ENCODE measurements around the gene BNIPL. TPM values are rescaled to one million over a fixed set of nuclear protein-coding genes. Genes with fewer than 3 reads are reported as not detected.
A peak's percentile ranks its signal among the peaks of the same experiment; 100 is the strongest.

BNIPL gene
- 1 to 10 TPM in 1 of 3 donors, under 1 TPM in 2; 0.41 to 1.1 (median 0.63) TPM for total RNA-seq
- long read RNA-seq, donor 1: 0 reads
- long read RNA-seq, donor 2: 0 reads

GRCh38 chr1:151036356-151036755 is at the start of gene BNIPL:
Gene BNIPL, plus strand, starts transcription at chr1:151036586. Its CDS starts 140 bp downstream, at chr1:151036726.
- ATAC-seq (no peak), DNase-seq (no peak)
- Histone ChIP-seq H3K9me3 (no peaks in the 10 kb centered on the region), H3K36me3 (ENCODE audit: low read depth) (peaks cover 4% of the 10 kb centered on the region), H3K4me3 (no peak within 1 kb of the TSS), H3K4me1 (ENCODE audit: low read depth) (no peaks in the 10 kb centered on the region)
- no peak for TF ChIP-seq CTCF (IDR thresholded peaks at IDR 0.05)
- intact Hi-C loops (cut with DNase I, micrococcal nuclease): loop anchor here in 1 of 2 donors (5.0 kb wide), 1 partner anchor 46 kb away; no protein-coding TSS in a partner anchor

GRCh38 chr1:150987924-150988323 is 48.5 kb upstream of the BNIPL start:
- H3K4me3 ChIP-seq: no peak overlapping the region
- H3K9me3 ChIP-seq: no peaks in the 10 kb centered on the region
- TF ChIP-seq CTCF (IDR thresholded peaks at IDR 0.05): no peak
- no peaks in the 10 kb centered on the region for H3K4me1 ChIP-seq (ENCODE audit: low read depth)
- no peaks in the 10 kb centered on the region for H3K36me3 ChIP-seq (ENCODE audit: low read depth)
- intact Hi-C loops (cut with DNase I, micrococcal nuclease): no loop called here
- ATAC-seq: no peak
- no peak for DNase-seq

GRCh38 chr1:150992626-150993025 is 43.8 kb upstream of the BNIPL start:
- intact Hi-C loops (cut with DNase I, micrococcal nuclease): no loop called here
- Histone ChIP-seq H3K36me3 (ENCODE audit: low read depth) (peaks cover 3% of the 10 kb centered on the region), H3K4me1 (ENCODE audit: low read depth) (no peaks in the 10 kb centered on the region), H3K9me3 (no peaks in the 10 kb centered on the region), H3K4me3 (no peak overlapping the region)
- ATAC-seq (no peak), DNase-seq (no peak)
- no peak for TF ChIP-seq CTCF (IDR thresholded peaks at IDR 0.05)

GRCh38 chr1:150994248-150994647 is 42.1 kb upstream of the BNIPL start:
- Histone ChIP-seq H3K36me3 (ENCODE audit: low read depth) (peaks cover 8% of the 10 kb centered on the region), H3K9me3 (no peaks in the 10 kb centered on the region), H3K4me1 (ENCODE audit: low read depth) (no peaks in the 10 kb centered on the region), H3K4me3 (no peak overlapping the region)
- no peak for DNase-seq
- no peak for ATAC-seq
- no peak for TF ChIP-seq CTCF (IDR thresholded peaks at IDR 0.05)
- intact Hi-C loops (cut with DNase I, micrococcal nuclease): no loop called here

GRCh38 chr1:150995460-150995859 is 40.9 kb upstream of the BNIPL start:
- no peak for ATAC-seq
- no peak overlapping the region for H3K4me3 ChIP-seq
- H3K36me3 ChIP-seq (ENCODE audit: low read depth): peaks cover 9% of the 10 kb centered on the region
- no peak for DNase-seq
- H3K4me1 ChIP-seq (ENCODE audit: low read depth): no peaks in the 10 kb centered on the region
- no peaks in the 10 kb centered on the region for H3K9me3 ChIP-seq
- intact Hi-C loops (cut with DNase I, micrococcal nuclease): no loop called here
- no peak for TF ChIP-seq CTCF (IDR thresholded peaks at IDR 0.05)

- intact Hi-C loops (cut with DNase I, micrococcal nuclease): no loop called here
- ATAC-seq (peak; percentile 76), DNase-seq (peak in 1 of 3 donors; percentile 50)
- Histone ChIP-seq H3K4me1 (ENCODE audit: low read depth) (no peaks in the 10 kb centered on the region), H3K4me3 (no peak overlapping the region), H3K9me3 (no peaks in the 10 kb centered on the region), H3K36me3 (ENCODE audit: low read depth) (peaks cover 9% of the 10 kb centered on the region)
- TF ChIP-seq CTCF (IDR thresholded peaks at IDR 0.05): peak; percentile 79
Observed at GRCh38 chr1:150995896-150996295, 40.5 kb upstream of the BNIPL start.

Data from mucosa of descending colon (tissue), 3 donors.